CD8-positive, alpha-beta memory T cell (primary cell): ENCODE results near the gene TADA2B. TPM values are rescaled to one million over a fixed set of nuclear protein-coding genes. Genes with fewer than 3 reads are reported as not detected.

ENCODE experiments used
- CTCF ChIA-PET: fragments of 350-600 bp; sonication (Branson Sonifier 250); formaldehyde crosslinking; loops from one replicate; lab custom pipeline; 2021; ENCODE audit warnings: antibody characterized with exemption; lab: Charles Lee
- POLR2A ChIA-PET: fragments of 350-600 bp; sonication (Branson Sonifier 250); formaldehyde crosslinking; loops from one replicate; lab custom pipeline; 2021; ENCODE audit warnings: antibody characterized with exemption; lab: Charles Lee
- DNase-seq, 5 donors: peaks; one replicate each; pipeline versions ENCODE4 v3.0.0 to v3.0.0-alpha.2; 2020 to 2022; ENCODE audit warnings: mixed read lengths in 1 of 5
- H3K27ac ChIP-seq: one replicate; pipeline ENCODE4 v1.7.0; 2013; ENCODE audit warnings: low read depth, mild to moderate bottlenecking, low read length, moderate library complexity
- H3K27me3 ChIP-seq: 2 replicates; pipeline ENCODE4 v1.7.0; 2013; ENCODE audit warnings: low read length, mild to moderate bottlenecking; ENCODE audit not compliant: insufficient read depth, poor library complexity, severe bottlenecking
- H3K36me3 ChIP-seq: 2 replicates; pipeline ENCODE4 v1.7.0; 2013; ENCODE audit warnings: mild to moderate bottlenecking, low read length, moderate library complexity; ENCODE audit not compliant: insufficient read depth
- H3K4me1 ChIP-seq: 2 replicates; pipeline ENCODE4 v1.7.0; 2013; ENCODE audit warnings: mild to moderate bottlenecking, low read length, moderate library complexity; ENCODE audit not compliant: insufficient read depth
- H3K4me3 ChIP-seq: 2 replicates; pipeline ENCODE4 v1.7.0; 2013; ENCODE audit warnings: mild to moderate bottlenecking, low read length
- H3K9me3 ChIP-seq: 2 replicates; pipeline ENCODE4 v1.7.0; 2013; ENCODE audit warnings: mild to moderate bottlenecking, low read length
- H3K27ac Mint-ChIP-seq, 8 donors: one replicate each; pipeline ENCODE4 v1.8.0; 2020 to 2021; ENCODE audit warnings: mixed read lengths in 8 of 8, mild to moderate bottlenecking in 6 of 8, inconsistent platforms in 3 of 8, moderate library complexity in 3 of 8
- H3K27me3 Mint-ChIP-seq, 2 donors: one replicate each; pipeline ENCODE4 v1.8.0; 2020 to 2021; ENCODE audit warnings: mixed read lengths in 2 of 2, mild to moderate bottlenecking in 1 of 2, moderate library complexity in 1 of 2
- H3K36me3 Mint-ChIP-seq, 3 donors: one replicate each; pipeline ENCODE4 v1.8.0; 2020 to 2021; ENCODE audit warnings: mixed read lengths in 3 of 3, inconsistent platforms in 1 of 3, mild to moderate bottlenecking in 1 of 3
- H3K4me1 Mint-ChIP-seq, 3 donors: one replicate each; pipeline ENCODE4 v1.8.0; 2020 to 2021; ENCODE audit warnings: mixed read lengths in 3 of 3, inconsistent platforms in 1 of 3, mild to moderate bottlenecking in 1 of 3
- H3K4me3 Mint-ChIP-seq, 7 donors: one replicate each; pipeline ENCODE4 v1.8.0; 2020 to 2021; ENCODE audit warnings: mixed read lengths in 7 of 7, mild to moderate bottlenecking in 6 of 7, moderate library complexity in 4 of 7, inconsistent platforms in 2 of 7
- H3K9me3 Mint-ChIP-seq, 5 donors: one replicate each; pipeline ENCODE4 v1.8.0; 2020 to 2022; ENCODE audit warnings: mixed read lengths in 5 of 5, mild to moderate bottlenecking in 3 of 5, moderate library complexity in 2 of 5, inconsistent platforms in 1 of 5
- polyA plus RNA-seq: library from polyadenylated mRNA; unstranded; fragments of 300-500 nt; fragmentation: Illumina TruSeq; gene quantifications from one replicate; pipeline ENCODE4 v1.2.3, GENCODE V29; 2021
- total RNA-seq, 2 experiments: library from RNA; stranded (reverse); gene quantifications; one replicate each; pipeline ENCODE4 v1.2.3, GENCODE V29; 2021

Gene TADA2B
- total and polyA plus RNA-seq, 3 experiments from 2014 or later = 6.0 to 16.0 (median 15.8) TPM

DNA sequence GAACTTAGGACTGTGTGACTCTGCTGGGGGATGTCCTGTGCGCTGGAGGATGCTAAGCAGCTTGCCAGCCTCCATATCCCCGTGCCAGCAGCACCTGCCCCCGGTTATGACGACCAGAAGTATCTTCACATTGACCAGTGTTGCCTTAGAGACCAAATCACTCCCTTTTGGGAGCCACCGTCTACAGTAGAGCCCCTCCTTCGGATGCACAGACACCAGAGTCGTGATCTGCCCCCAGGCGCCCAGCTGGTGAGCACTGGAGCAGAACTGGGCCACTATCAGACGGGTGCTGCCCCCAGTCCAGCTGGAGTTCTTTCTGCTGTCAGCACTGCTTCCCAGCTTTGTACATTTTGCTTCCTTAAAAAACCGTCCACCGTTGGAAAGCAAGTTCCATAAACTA is 30.0 kb upstream of the TADA2B start:
- peaks cover 12 to 88% (median 18%) of the 10 kb centered on the region in 3 donors for H3K36me3 Mint-ChIP-seq
- ChIA-PET CTCF (no interaction called here), POLR2A (no interaction called here)
- H3K27me3 Mint-ChIP-seq = no peaks in the 10 kb centered on the region
- H3K4me3 Mint-ChIP-seq = no peak overlapping the region
- H3K4me1 Mint-ChIP-seq = peaks cover 0 to 1% (median 0%) of the 10 kb centered on the region in 3 donors
- H3K36me3 ChIP-seq = peaks cover 45% of the 10 kb centered on the region
- no peaks in the 10 kb centered on the region for H3K9me3 Mint-ChIP-seq
- no peaks in the 10 kb centered on the region for H3K27me3 ChIP-seq
- no peaks in the 10 kb centered on the region for H3K9me3 ChIP-seq
- H3K4me1 ChIP-seq = no peaks in the 10 kb centered on the region
- no peak overlapping the region for H3K27ac ChIP-seq
- H3K27ac Mint-ChIP-seq = no peak overlapping the region
- H3K4me3 ChIP-seq = no peak overlapping the region
- DNase-seq = no peak

DNA sequence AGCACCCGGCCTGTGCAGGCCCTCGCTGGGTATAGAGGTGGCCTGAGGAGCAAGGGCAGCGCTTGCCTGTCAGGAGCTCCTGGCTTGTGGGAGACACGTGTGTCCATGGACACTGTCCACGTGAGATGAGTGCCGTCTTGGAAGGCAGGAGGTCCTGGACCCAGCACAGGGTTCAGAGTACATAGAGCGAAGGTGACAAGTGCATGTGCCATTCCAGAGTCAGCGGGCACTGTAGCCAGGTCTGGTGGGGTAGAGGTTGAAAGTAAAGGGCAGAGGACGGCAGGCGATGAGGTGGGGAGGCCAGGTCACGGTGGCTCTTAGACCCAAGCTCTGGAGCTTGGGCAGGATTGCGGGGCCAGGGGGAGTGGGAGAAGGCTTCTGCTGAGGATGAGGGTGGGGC is 28.4 kb upstream of the TADA2B start:
- CTCF ChIA-PET = no interaction called here
- H3K9me3 Mint-ChIP-seq = no peaks in the 10 kb centered on the region
- H3K4me3 Mint-ChIP-seq = no peak overlapping the region
- no peak overlapping the region for H3K4me3 ChIP-seq
- H3K4me1 ChIP-seq = no peaks in the 10 kb centered on the region
- H3K27me3 Mint-ChIP-seq = no peaks in the 10 kb centered on the region
- peaks cover 31% of the 10 kb centered on the region for H3K36me3 ChIP-seq
- no peak overlapping the region for H3K27ac Mint-ChIP-seq
- peaks cover 0 to 1% (median 0%) of the 10 kb centered on the region in 3 donors for H3K4me1 Mint-ChIP-seq
- POLR2A ChIA-PET = no interaction called here
- no peaks in the 10 kb centered on the region for H3K9me3 ChIP-seq
- no peaks in the 10 kb centered on the region for H3K27me3 ChIP-seq
- H3K36me3 Mint-ChIP-seq = peaks cover 12 to 84% (median 15%) of the 10 kb centered on the region in 3 donors
- no peak for DNase-seq
- H3K27ac ChIP-seq = no peak overlapping the region

DNA sequence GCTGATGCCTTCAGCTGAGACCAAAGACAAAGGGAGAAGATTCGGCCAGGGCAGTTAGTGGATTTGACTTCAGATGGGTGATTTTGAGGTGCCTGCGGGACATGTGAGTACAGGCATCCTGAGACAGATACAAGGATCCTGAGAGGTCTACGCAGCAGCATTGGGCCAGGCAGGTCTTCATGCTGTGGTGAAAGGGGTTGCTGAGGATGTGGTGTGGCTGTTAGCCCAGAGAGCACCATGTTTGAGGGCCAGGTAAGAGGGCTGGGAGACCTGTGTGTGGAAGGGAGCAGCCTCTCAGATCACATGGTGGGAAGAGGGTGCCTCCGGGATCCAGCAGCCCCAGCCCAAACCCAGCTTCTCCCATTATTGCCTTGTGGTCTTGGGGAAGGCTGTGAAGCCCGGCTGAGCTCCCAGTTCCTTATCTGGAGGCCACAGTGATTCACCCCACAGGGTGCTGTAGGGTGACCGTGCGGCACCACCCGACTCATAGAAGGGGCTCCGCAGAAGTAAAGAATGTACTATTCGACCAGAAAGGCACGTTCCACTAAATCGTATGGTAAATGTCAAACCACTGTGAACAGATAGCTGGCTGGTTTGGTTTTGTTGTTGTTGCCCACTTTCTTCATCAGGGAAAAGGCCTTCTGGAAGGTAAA is 27.7 kb upstream of the TADA2B start:
- H3K4me1 ChIP-seq = no peaks in the 10 kb centered on the region
- H3K27me3 Mint-ChIP-seq = no peaks in the 10 kb centered on the region
- H3K4me1 Mint-ChIP-seq = peaks cover 0 to 1% (median 0%) of the 10 kb centered on the region in 3 donors
- no peaks in the 10 kb centered on the region for H3K9me3 ChIP-seq
- ChIA-PET POLR2A (no interaction called here), CTCF (no interaction called here)
- H3K9me3 Mint-ChIP-seq = no peaks in the 10 kb centered on the region
- H3K4me3 Mint-ChIP-seq = no peak overlapping the region
- peaks cover 30% of the 10 kb centered on the region for H3K36me3 ChIP-seq
- H3K27me3 ChIP-seq = no peaks in the 10 kb centered on the region
- DNase-seq = no peak
- no peak overlapping the region for H3K4me3 ChIP-seq
- no peak overlapping the region for H3K27ac ChIP-seq
- H3K36me3 Mint-ChIP-seq = peaks cover 12 to 82% (median 14%) of the 10 kb centered on the region in 3 donors
- H3K27ac Mint-ChIP-seq = peak overlapping the region in 1 of 8 donors; percentile 66

DNA sequence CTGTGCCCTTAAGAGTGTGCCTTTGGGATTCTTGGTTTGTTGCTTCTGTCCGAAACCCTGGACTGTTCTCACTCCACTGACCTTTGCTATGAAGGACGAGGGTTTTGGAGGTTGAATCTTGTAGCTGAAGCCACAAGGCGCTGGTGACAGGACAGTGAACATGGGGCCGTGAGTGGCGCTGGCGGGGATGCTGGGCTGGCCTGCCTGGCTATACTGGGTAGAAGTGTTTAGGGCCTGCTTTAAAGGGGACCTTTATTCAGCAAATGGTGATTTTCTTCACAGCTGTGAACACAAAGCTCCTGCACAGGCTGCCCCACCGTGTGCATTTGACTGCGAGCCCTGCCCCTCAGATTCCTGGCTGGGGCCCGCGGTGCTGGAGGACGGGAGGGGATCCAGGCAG is 27.1 kb upstream of the TADA2B start:
- Mint-ChIP-seq H3K4me3 (no peak overlapping the region), H3K9me3 (no peaks in the 10 kb centered on the region), H3K27me3 (no peaks in the 10 kb centered on the region), H3K27ac (peak overlapping the region in 2 of 8 donors; percentile 5 to 47), H3K4me1 (peaks cover 0 to 1% (median 0%) of the 10 kb centered on the region in 3 donors), H3K36me3 (peaks cover 12 to 82% (median 14%) of the 10 kb centered on the region in 3 donors)
- CTCF ChIA-PET = no interaction called here
- H3K27ac ChIP-seq = no peak overlapping the region
- no peaks in the 10 kb centered on the region for H3K27me3 ChIP-seq
- DNase-seq = no peak
- no peaks in the 10 kb centered on the region for H3K9me3 ChIP-seq
- POLR2A ChIA-PET = no interaction called here
- no peaks in the 10 kb centered on the region for H3K4me1 ChIP-seq
- H3K4me3 ChIP-seq = no peak overlapping the region
- peaks cover 24% of the 10 kb centered on the region for H3K36me3 ChIP-seq

DNA sequence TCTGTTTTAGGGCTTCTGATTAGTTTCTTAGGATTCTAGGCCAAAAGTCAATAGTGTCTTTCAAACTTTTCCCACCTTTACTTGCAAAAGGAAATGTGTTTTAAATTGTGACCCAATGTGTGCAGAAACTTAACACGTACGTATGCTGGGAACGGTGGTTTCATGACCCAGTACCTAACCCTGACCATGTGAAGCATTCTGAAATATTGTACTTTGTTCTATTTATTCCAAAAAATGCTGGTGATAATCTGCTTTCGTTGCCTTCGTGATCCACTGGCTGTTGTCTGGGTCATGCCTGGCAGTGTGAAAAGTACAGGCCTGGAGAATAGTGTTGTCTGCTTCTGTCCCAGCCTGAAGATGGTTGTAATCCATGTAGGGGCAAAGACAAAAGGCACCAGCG is 26.7 kb upstream of the TADA2B start:
- Histone ChIP-seq H3K36me3 (peaks cover 22% of the 10 kb centered on the region), H3K4me1 (no peaks in the 10 kb centered on the region), H3K4me3 (no peak overlapping the region), H3K27me3 (no peaks in the 10 kb centered on the region), H3K9me3 (no peaks in the 10 kb centered on the region), H3K27ac (no peak overlapping the region)
- H3K27me3 Mint-ChIP-seq = no peaks in the 10 kb centered on the region
- ChIA-PET CTCF (interaction anchor here (1.2 kb wide), 1 partner anchor 54 kb away, joined by 5 read pairs; no protein-coding TSS in a partner anchor), POLR2A (no interaction called here)
- no peak for DNase-seq
- peaks cover 0 to 1% (median 0%) of the 10 kb centered on the region in 3 donors for H3K4me1 Mint-ChIP-seq
- no peak overlapping the region for H3K4me3 Mint-ChIP-seq
- no peak overlapping the region for H3K27ac Mint-ChIP-seq
- peaks cover 10 to 82% (median 10%) of the 10 kb centered on the region in 3 donors for H3K36me3 Mint-ChIP-seq
- H3K9me3 Mint-ChIP-seq = no peaks in the 10 kb centered on the region

DNA sequence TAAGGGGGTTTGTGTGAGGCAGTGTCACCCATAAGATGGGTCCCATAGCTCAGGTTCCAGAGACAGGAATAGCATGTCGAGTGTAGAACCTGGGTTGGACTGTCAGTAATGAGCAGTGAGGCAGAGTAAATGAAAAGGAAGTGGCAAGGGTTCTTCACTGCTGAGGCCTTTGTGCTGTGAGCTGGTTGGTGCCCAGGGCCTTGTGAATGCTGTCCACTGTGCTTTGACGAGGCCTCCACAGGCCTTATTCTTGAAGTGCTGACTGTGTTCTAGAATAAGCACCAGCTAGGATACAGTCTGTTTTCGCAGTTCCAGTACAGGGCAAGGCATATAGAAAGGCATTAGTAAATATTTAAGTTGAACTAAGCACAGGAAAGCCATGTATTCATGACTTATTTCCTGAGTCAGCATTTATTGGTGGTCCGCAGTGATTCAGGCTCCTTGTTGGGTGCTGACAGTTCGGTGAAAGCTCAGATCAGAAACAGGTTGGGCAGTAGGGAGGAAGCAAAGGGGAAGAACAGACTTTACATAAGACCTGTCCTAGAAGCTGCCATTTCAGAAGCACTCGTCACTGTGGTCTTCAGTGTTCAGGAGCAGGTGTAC is 25.6 kb upstream of the TADA2B start:
- Mint-ChIP-seq H3K9me3 (no peaks in the 10 kb centered on the region), H3K27ac (peak overlapping the region in 2 of 8 donors; percentile 14 to 43), H3K36me3 (peaks cover 10 to 85% (median 12%) of the 10 kb centered on the region in 3 donors), H3K27me3 (no peaks in the 10 kb centered on the region), H3K4me3 (no peak overlapping the region), H3K4me1 (peaks cover 0 to 1% (median 0%) of the 10 kb centered on the region in 3 donors)
- ChIA-PET CTCF (interaction anchor here (1.2 kb wide), 1 partner anchor 53 kb away, joined by 5 read pairs; no protein-coding TSS in a partner anchor), POLR2A (no interaction called here)
- H3K9me3 ChIP-seq = no peaks in the 10 kb centered on the region
- no peak overlapping the region for H3K27ac ChIP-seq
- no peaks in the 10 kb centered on the region for H3K4me1 ChIP-seq
- no peak overlapping the region for H3K4me3 ChIP-seq
- DNase-seq = no peak
- peaks cover 19% of the 10 kb centered on the region for H3K36me3 ChIP-seq
- no peaks in the 10 kb centered on the region for H3K27me3 ChIP-seq

DNA sequence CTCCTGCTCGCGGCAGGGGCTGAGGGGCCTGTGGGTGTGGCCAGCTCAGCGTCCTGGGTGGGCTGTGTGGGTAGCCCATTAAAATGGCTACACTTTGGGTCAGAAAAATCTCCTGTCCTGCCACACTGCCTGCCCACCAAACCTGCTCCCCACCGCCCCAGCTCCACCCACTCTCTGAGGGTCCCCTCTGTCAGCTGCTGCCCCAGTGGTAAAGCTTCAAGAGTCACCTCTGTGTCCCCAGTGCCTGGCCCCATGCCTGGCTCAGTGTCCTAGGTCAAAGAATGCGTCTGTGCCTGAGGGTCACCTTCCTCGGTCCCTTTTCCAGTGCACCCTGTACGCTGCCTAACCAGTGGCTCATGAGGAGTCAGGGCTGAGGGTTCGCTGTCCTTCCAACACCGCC is 24.9 kb upstream of the TADA2B start:
- no peak overlapping the region for H3K27ac ChIP-seq
- DNase-seq = no peak
- no peaks in the 10 kb centered on the region for H3K27me3 ChIP-seq
- POLR2A ChIA-PET = no interaction called here
- peaks cover 17% of the 10 kb centered on the region for H3K36me3 ChIP-seq
- Mint-ChIP-seq H3K36me3 (peaks cover 10 to 82% (median 12%) of the 10 kb centered on the region in 3 donors), H3K27ac (no peak overlapping the region), H3K4me1 (peaks cover 0 to 1% (median 0%) of the 10 kb centered on the region in 3 donors), H3K27me3 (no peaks in the 10 kb centered on the region), H3K4me3 (no peak overlapping the region), H3K9me3 (no peaks in the 10 kb centered on the region)
- H3K4me1 ChIP-seq = no peaks in the 10 kb centered on the region
- CTCF ChIA-PET = no interaction called here
- H3K9me3 ChIP-seq = no peaks in the 10 kb centered on the region
- no peak overlapping the region for H3K4me3 ChIP-seq

DNA sequence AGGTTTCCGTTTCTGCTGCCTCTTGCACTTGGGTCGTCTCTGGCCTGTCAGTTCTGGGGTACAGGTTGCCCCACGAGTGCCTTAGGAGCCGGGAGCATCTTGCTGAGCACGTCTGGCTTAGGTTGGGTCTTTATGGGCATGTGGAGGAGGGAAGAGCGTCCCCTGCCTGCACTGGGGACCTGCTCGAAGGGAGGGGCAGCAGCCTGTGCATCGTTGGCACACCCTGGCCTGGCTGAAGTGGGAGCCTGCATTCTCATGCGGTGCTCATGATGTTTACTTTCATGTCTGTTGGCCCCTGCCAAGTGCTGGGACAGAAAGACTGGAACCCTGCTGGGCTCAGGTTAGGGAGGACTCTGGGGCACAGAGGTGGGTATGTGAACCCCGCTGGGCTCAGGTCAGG is 23.8 kb upstream of the TADA2B start:
- POLR2A ChIA-PET = no interaction called here
- CTCF ChIA-PET = no interaction called here
- peaks cover 13% of the 10 kb centered on the region for H3K36me3 ChIP-seq
- no peaks in the 10 kb centered on the region for H3K9me3 Mint-ChIP-seq
- H3K4me1 ChIP-seq = no peaks in the 10 kb centered on the region
- H3K4me3 Mint-ChIP-seq = no peak overlapping the region
- no peak overlapping the region for H3K4me3 ChIP-seq
- H3K27ac Mint-ChIP-seq = peak overlapping the region in 2 of 8 donors; percentile 42 to 70
- H3K27me3 ChIP-seq = no peaks in the 10 kb centered on the region
- H3K27me3 Mint-ChIP-seq = no peaks in the 10 kb centered on the region
- no peak overlapping the region for H3K27ac ChIP-seq
- DNase-seq = no peak
- H3K36me3 Mint-ChIP-seq = peaks cover 7 to 83% (median 9%) of the 10 kb centered on the region in 3 donors
- H3K9me3 ChIP-seq = no peaks in the 10 kb centered on the region
- peaks cover 0 to 1% (median 0%) of the 10 kb centered on the region in 3 donors for H3K4me1 Mint-ChIP-seq
